Ascending aorta (tissue), 2 donors: ENCODE results near the gene GNA14. TPM values are rescaled to one million over a fixed set of nuclear protein-coding genes. Genes with fewer than 3 reads are reported as not detected.
A peak's percentile ranks its signal among the peaks of the same experiment; 100 is the strongest.

Experiments used
- DNase-seq, 2 donors: peaks; one replicate each; pipeline ENCODE4 v3.0.0-alpha.2; 2019; ENCODE audit warnings: low spot score in 2 of 2
- H3K27ac ChIP-seq, 2 donors: fragments of 200-600 bp; sonication (generic); one replicate each; pipeline ENCODE4 v1.5.1; 2016 to 2017; ENCODE audit warnings: mild to moderate bottlenecking in 1 of 2
- H3K27me3 ChIP-seq: fragments of 200-600 bp; sonication (generic); one replicate; pipeline ENCODE4 v1.5.1; 2017
- H3K36me3 ChIP-seq, 2 donors: fragments of 200-600 bp; sonication (generic); one replicate each; pipeline ENCODE4 v1.5.1; 2016
- H3K4me1 ChIP-seq, 2 donors: fragments of 200-600 bp; sonication (generic); one replicate each; pipeline ENCODE4 v1.5.1; 2016 to 2017; ENCODE audit warnings: mild to moderate bottlenecking in 1 of 2
- H3K4me3 ChIP-seq, 2 donors: fragments of 200-600 bp; sonication (generic); one replicate each; pipeline ENCODE4 v1.5.1; 2016 to 2017; ENCODE audit warnings: mild to moderate bottlenecking in 1 of 2
- H3K9me3 ChIP-seq, 2 donors: fragments of 200-600 bp; sonication (generic); one replicate each; pipeline ENCODE4 v1.5.1; 2016
- CTCF ChIP-seq, 3 experiments: fragments of 200-600 bp in 2 of 3; fragments of 450-650 bp in 1 of 3; sonication (generic) in 2 of 3; IDR thresholded peaks; one replicate each; pipeline ENCODE4 v1.5.1; 2016 to 2019; ENCODE audit warnings: antibody characterized with exemption in 3 of 3, mild to moderate bottlenecking in 1 of 3, moderate library complexity in 1 of 3
- intact Hi-C: fragments of 100-400 bp; cut with DNase I; formaldehyde crosslinking; loops from one replicate; pipeline ENCODE4 v1.15.1; 2023
- total RNA-seq: library from RNA; depleted of rRNA; stranded (reverse); fragments of >200 nt; gene quantifications from one replicate; pipeline ENCODE4 v1.1.0, GENCODE V29; 2016

The GNA14 gene
- total RNA-seq, 1 donor from 2014 or later = 3.5 TPM

GRCh38 chr9:77510666-77511065, 137.5 kb downstream of the GNA14 start:
- Histone ChIP-seq H3K27ac (no peak overlapping the region), H3K9me3 (no peaks in the 10 kb centered on the region), H3K36me3 (no peaks in the 10 kb centered on the region), H3K4me3 (no peak overlapping the region), H3K27me3 (no peaks in the 10 kb centered on the region), H3K4me1 (peaks cover 0 to 9% of the 10 kb centered on the region in 2 donors)
- no peak for DNase-seq
- intact Hi-C loops = no loop called here
- TF ChIP-seq CTCF (IDR thresholded peaks at IDR 0.05) = no peak

GRCh38 chr9:77508396-77508795, 139.7 kb downstream of the GNA14 start:
- DNase-seq = no peak
- H3K4me3 ChIP-seq = no peak overlapping the region
- no peak overlapping the region for H3K27ac ChIP-seq
- H3K9me3 ChIP-seq = no peaks in the 10 kb centered on the region
- intact Hi-C loops = no loop called here
- no peaks in the 10 kb centered on the region for H3K27me3 ChIP-seq
- no peak for TF ChIP-seq CTCF (IDR thresholded peaks at IDR 0.05)
- peaks cover 0 to 7% of the 10 kb centered on the region in 2 donors for H3K4me1 ChIP-seq
- no peaks in the 10 kb centered on the region for H3K36me3 ChIP-seq

- DNase-seq = no peak
- Histone ChIP-seq H3K27ac (peak overlapping the region in 1 of 2 donors; percentile 44), H3K9me3 (no peaks in the 10 kb centered on the region), H3K27me3 (no peaks in the 10 kb centered on the region), H3K4me1 (peaks cover 0 to 7% of the 10 kb centered on the region in 2 donors), H3K4me3 (no peak overlapping the region), H3K36me3 (no peaks in the 10 kb centered on the region)
- intact Hi-C loops = no loop called here
- TF ChIP-seq CTCF (IDR thresholded peaks at IDR 0.05) = no peak
Observed at GRCh38 chr9:77507212-77507961, 140.7 kb downstream of the GNA14 start.

- intact Hi-C loops = no loop called here
Observed at GRCh38 chr9:77505232-77505631, 142.9 kb downstream of the GNA14 start.

GRCh38 chr9:77502568-77502967, 145.6 kb downstream of the GNA14 start:
- TF ChIP-seq CTCF (IDR thresholded peaks at IDR 0.05) = no peak
- intact Hi-C loops = no loop called here
- H3K4me1 ChIP-seq = peaks cover 0 to 7% of the 10 kb centered on the region in 2 donors
- no peaks in the 10 kb centered on the region for H3K36me3 ChIP-seq
- no peaks in the 10 kb centered on the region for H3K27me3 ChIP-seq
- H3K4me3 ChIP-seq = no peak overlapping the region
- H3K9me3 ChIP-seq = no peaks in the 10 kb centered on the region
- DNase-seq = no peak
- H3K27ac ChIP-seq = no peak overlapping the region

More at GRCh38 chr9:77505232-77505631, 142.9 kb downstream of the GNA14 start:
- TF ChIP-seq CTCF (IDR thresholded peaks at IDR 0.05) = no peak
- peaks cover 0 to 7% of the 10 kb centered on the region in 2 donors for H3K4me1 ChIP-seq
- no peaks in the 10 kb centered on the region for H3K9me3 ChIP-seq
- no peak for DNase-seq
- no peak overlapping the region for H3K27ac ChIP-seq
- no peaks in the 10 kb centered on the region for H3K27me3 ChIP-seq
- no peak overlapping the region for H3K4me3 ChIP-seq
- no peaks in the 10 kb centered on the region for H3K36me3 ChIP-seq
